SJSA1 (cell line): ENCODE data around the gene MDP1. TPM values are rescaled to one million over a fixed set of nuclear protein-coding genes. Genes with fewer than 3 reads are reported as not detected.
A peak's percentile ranks its signal among the peaks of the same experiment; 100 is the strongest.

Experiments
- DNase-seq, 2 experiments: peaks; one replicate each; pipeline ENCODE4 v3.0.0-alpha.2; 2015 to 2020; ENCODE audit warnings: low spot score in 2 of 2, low read depth in 1 of 2
- H3K27ac ChIP-seq: fragments of 250-450 bp; sonication (Bioruptor Pico); 2 replicates; pipeline ENCODE4 v1.5.1; 2020; ENCODE audit warnings: mild to moderate bottlenecking, moderate library complexity
- H3K27me3 ChIP-seq: fragments of 250-450 bp; sonication (Bioruptor Pico); replicated peaks from 2 replicates; pipeline ENCODE4 v1.5.1; 2020; ENCODE audit warnings: mild to moderate bottlenecking, moderate library complexity
- H3K36me3 ChIP-seq: fragments of 250-450 bp; sonication (Bioruptor Pico); 2 replicates; pipeline ENCODE4 v1.5.1; 2020; ENCODE audit warnings: mild to moderate bottlenecking
- H3K4me1 ChIP-seq: fragments of 250-450 bp; sonication (Bioruptor Pico); replicated peaks from 2 replicates; pipeline ENCODE4 v1.6.1; 2021; ENCODE audit warnings: mild to moderate bottlenecking
- H3K4me3 ChIP-seq: fragments of 250-450 bp; sonication (Bioruptor Pico); 2 replicates; pipeline ENCODE4 v1.5.1; 2020; ENCODE audit warnings: mild to moderate bottlenecking
- H3K9me3 ChIP-seq: fragments of 250-450 bp; sonication (Bioruptor Pico); replicated peaks from 2 replicates; pipeline ENCODE4 v1.5.1; 2020; ENCODE audit warnings: mild to moderate bottlenecking
- total RNA-seq: library from RNA; depleted of rRNA; stranded (reverse); fragments of >200 nt; shearing (Covaris generic); gene quantifications from 2 replicates; pipeline ENCODE4 v1.2.3, GENCODE V29; 2014

The MDP1 gene
- total RNA-seq, 1 experiment from 2014 or later: 13.6 TPM

DNA sequence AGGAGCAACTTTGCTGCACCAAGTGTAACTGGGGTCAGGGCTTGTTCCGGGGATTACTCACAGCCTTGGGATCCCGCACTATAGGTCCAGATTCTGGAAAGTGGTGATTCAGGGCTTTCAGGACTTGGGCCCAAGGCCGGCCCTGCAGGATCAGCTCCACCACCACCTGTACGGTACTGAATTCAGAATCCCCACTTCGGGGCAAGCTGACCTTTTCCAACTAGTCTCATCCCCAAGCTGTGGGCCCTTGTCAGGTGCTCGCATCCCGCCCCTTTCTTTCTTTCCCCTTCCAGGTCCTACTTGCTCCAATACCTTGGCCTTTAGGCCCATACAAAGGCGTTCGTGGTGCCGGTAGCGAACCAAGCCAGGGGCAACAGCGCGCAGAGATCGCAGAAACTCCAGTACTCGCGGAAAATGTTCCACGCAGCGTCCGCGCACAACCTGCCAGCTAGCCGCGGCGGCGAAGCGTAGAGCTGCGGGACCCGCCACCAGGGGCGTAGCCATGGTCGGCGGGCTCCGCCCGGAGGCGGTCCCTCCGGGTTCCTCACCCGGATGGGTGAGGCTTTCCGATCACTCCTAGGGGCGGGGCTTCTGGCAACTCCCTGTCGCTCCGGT lies 26.1 kb upstream of the MDP1 start:
- peaks cover 45% of the 10 kb centered on the region for H3K36me3 ChIP-seq
- H3K4me1 ChIP-seq: peaks cover 12% of the 10 kb centered on the region
- H3K9me3 ChIP-seq: no peaks in the 10 kb centered on the region
- no peaks in the 10 kb centered on the region for H3K27me3 ChIP-seq
- peak overlapping the region; percentile 52 for H3K4me3 ChIP-seq
- peak; percentile 95 to 99 for DNase-seq
- H3K27ac ChIP-seq: peak overlapping the region; percentile 97

DNA sequence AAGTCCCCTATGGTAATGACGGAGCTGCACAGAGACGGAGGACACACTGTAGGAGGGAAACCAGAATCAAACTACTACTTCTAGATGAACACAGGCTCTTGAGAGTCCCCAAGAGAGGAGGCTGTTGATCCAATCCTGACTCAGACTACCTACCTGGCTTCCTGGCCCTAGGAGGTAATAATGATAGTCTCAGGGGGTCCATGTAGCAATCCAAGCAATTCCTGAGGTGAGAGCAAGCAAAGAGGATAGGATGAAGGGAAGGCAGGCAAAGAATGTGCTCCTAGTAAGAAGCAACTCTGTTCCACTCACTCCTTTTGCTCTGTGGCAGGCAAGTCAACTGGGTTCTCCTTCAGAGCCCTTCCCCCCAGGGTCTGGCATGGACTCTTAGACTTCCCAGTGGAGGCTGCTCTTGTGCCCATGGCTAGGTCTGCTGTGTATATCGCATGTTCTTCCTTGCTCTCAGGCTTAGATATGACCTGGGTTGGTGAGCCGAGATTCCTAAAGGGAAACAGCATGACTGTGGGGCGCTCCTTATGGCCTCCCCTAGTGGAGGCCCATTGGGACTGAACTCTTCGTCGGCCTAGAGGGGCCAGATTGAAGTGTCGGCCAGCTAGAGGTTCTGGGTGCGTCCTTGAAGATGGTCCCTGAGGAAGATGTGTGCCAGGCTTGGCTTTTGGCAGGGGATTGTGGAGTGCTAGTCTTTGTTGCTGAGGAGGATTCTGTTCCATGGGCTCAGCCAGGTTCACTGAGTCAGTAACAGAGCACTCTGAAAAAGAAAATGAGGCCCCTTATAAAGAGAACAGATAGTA lies 24.4 kb upstream of the MDP1 start:
- Histone ChIP-seq H3K9me3 (no peaks in the 10 kb centered on the region), H3K27me3 (no peaks in the 10 kb centered on the region), H3K36me3 (peaks cover 61% of the 10 kb centered on the region), H3K4me3 (no peak overlapping the region), H3K4me1 (peaks cover 12% of the 10 kb centered on the region), H3K27ac (no peak overlapping the region)
- no peak for DNase-seq

DNA sequence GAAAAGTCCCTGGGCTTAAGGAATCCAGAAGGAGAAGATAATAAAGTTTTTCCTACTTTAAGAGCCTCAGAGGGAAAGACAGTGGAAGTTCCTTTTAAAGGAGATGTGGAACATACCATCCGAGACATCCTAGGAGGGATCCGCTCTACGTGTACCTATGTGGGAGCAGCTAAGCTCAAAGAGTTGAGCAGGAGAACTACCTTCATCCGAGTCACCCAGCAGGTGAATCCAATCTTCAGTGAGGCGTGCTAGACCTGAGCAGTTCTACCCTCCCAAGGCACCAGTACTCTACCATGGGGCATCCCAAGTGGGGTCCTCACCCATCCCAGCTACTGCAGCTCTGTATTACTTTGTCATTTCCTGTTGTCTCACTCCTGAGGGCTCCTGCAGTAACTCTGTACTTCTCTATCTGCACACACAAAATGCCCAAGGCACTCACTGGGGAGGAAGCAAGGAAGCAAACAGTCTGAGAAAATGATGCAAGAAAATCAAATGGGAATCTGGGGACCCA lies 22.7 kb upstream of the MDP1 start:
- H3K27me3 ChIP-seq: no peaks in the 10 kb centered on the region
- no peak overlapping the region for H3K27ac ChIP-seq
- peaks cover 75% of the 10 kb centered on the region for H3K36me3 ChIP-seq
- DNase-seq: no peak
- H3K9me3 ChIP-seq: no peaks in the 10 kb centered on the region
- no peak overlapping the region for H3K4me3 ChIP-seq
- peaks cover 22% of the 10 kb centered on the region for H3K4me1 ChIP-seq

GRCh38 chr14:24238123-24238522 lies 22.3 kb upstream of the MDP1 start:
- peaks cover 21% of the 10 kb centered on the region for H3K4me1 ChIP-seq

DNA sequence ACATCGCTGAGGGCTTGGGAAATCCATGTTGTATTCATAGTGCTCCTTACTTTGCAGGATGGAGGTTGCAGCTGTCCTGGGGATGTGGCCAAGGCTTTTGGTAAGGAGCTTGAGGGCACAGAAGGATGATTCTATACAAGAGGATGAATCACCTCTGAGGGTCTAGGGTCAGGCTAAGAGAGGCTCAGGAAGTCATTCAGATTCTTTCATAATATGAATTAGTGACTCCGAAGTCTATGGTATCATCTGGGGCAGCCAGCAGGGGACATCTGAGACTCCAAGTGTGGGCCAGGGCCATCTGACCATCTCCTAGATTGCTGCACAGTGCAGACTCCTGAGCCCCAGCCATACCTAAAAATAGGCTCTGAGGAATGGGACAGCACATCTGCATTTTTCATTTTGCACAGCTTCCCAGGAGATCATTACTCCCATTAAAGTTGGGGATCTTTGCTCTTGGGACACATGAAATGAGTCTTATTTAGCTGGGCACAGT lies 21.6 kb upstream of the MDP1 start:
- H3K27me3 ChIP-seq: no peaks in the 10 kb centered on the region
- H3K9me3 ChIP-seq: no peaks in the 10 kb centered on the region
- H3K4me3 ChIP-seq: no peak overlapping the region
- H3K36me3 ChIP-seq: peaks cover 75% of the 10 kb centered on the region
- no peak for DNase-seq
- peaks cover 20% of the 10 kb centered on the region for H3K4me1 ChIP-seq
- H3K27ac ChIP-seq: no peak overlapping the region

More at GRCh38 chr14:24238123-24238522, 22.3 kb upstream of the MDP1 start:
- Histone ChIP-seq H3K4me3 (no peak overlapping the region), H3K27me3 (no peaks in the 10 kb centered on the region), H3K36me3 (peaks cover 75% of the 10 kb centered on the region), H3K9me3 (no peaks in the 10 kb centered on the region), H3K27ac (no peak overlapping the region)
- DNase-seq: no peak

- H3K36me3 ChIP-seq: peaks cover 75% of the 10 kb centered on the region
- H3K9me3 ChIP-seq: no peaks in the 10 kb centered on the region
- DNase-seq: no peak
- H3K4me1 ChIP-seq: peaks cover 20% of the 10 kb centered on the region
- no peak overlapping the region for H3K27ac ChIP-seq
- H3K27me3 ChIP-seq: no peaks in the 10 kb centered on the region
- no peak overlapping the region for H3K4me3 ChIP-seq
These were observed 21.0 kb upstream of the MDP1 start for GRCh38 chr14:24236689-24237462.

GRCh38 chr14:24235804-24236688 lies 20.2 kb upstream of the MDP1 start:
- Histone ChIP-seq H3K4me1 (peaks cover 18% of the 10 kb centered on the region), H3K36me3 (peaks cover 71% of the 10 kb centered on the region), H3K27me3 (no peaks in the 10 kb centered on the region), H3K9me3 (no peaks in the 10 kb centered on the region), H3K27ac (no peak overlapping the region), H3K4me3 (no peak overlapping the region)
- DNase-seq: no peak

- Histone ChIP-seq H3K36me3 (peaks cover 60% of the 10 kb centered on the region), H3K4me1 (peaks cover 19% of the 10 kb centered on the region), H3K27ac (no peak overlapping the region), H3K9me3 (no peaks in the 10 kb centered on the region), H3K27me3 (no peaks in the 10 kb centered on the region), H3K4me3 (no peak overlapping the region)
- no peak for DNase-seq
These were observed 18.5 kb upstream of the MDP1 start for GRCh38 chr14:24234095-24235005.

GRCh38 chr14:24233538-24233866 lies 17.6 kb upstream of the MDP1 start:
- Histone ChIP-seq H3K4me1 (peaks cover 19% of the 10 kb centered on the region), H3K27me3 (no peaks in the 10 kb centered on the region), H3K27ac (no peak overlapping the region), H3K9me3 (no peaks in the 10 kb centered on the region), H3K4me3 (peak overlapping the region; percentile 60), H3K36me3 (peaks cover 52% of the 10 kb centered on the region)
- DNase-seq: no peak

GRCh38 chr14:24232645-24233537 lies 17.0 kb upstream of the MDP1 start, which contains the start of gene GMPR2:
TSS of gene GMPR2 (plus strand) at chr14:24232929. CDS start at chr14:24233254, 325 bp downstream.
- H3K27ac ChIP-seq: peak within 1 kb of the TSS; percentile 76
- H3K4me3 ChIP-seq: peak within 1 kb of the TSS; percentile 60
- H3K9me3 ChIP-seq: no peaks in the 10 kb centered on the region
- DNase-seq: no peak
- peaks cover 50% of the 10 kb centered on the region for H3K36me3 ChIP-seq
- peaks cover 19% of the 10 kb centered on the region for H3K4me1 ChIP-seq
- H3K27me3 ChIP-seq: no peaks in the 10 kb centered on the region

GRCh38 chr14:24232121-24232644 lies 16.3 kb upstream of the MDP1 start, which contains the start of gene NEDD8:
TSS of gene NEDD8 (minus strand) at chr14:24232367. CDS start at chr14:24232267, 100 bp downstream.
- H3K27me3 ChIP-seq: no peaks in the 10 kb centered on the region

More at GRCh38 chr14:24232121-24232644, 16.3 kb upstream of the MDP1 start, which contains the start of gene NEDD8:
- Histone ChIP-seq H3K4me1 (peaks cover 19% of the 10 kb centered on the region), H3K36me3 (peaks cover 46% of the 10 kb centered on the region), H3K4me3 (peak within 1 kb of the TSS; percentile 60), H3K9me3 (no peaks in the 10 kb centered on the region), H3K27ac (peak within 1 kb of the TSS; percentile 76)
- peak; percentile 91 to 93 for DNase-seq
